K562 (cell line): Measurements from ENCODE around the gene NRXN3.

Experiments used
- HMG20A ChIP-seq: fragments of 450-650 bp; formaldehyde crosslinking; conservative IDR thresholded peaks from 2 replicates; pipeline ENCODE4 v1.4.0; 2020; ENCODE audit warnings: mild to moderate bottlenecking, mixed read lengths
- TF ChIP-seq, protein P1 (sequence below): sonication (generic); formaldehyde crosslinking; IDR thresholded peaks from 2 replicates; pipeline ENCODE4 v1.8.0; 2022; ENCODE audit warnings: missing genetic modification reagents, mild to moderate bottlenecking, borderline replicate concordance
- TF ChIP-seq, protein P2 (sequence below), 3 experiments: IDR thresholded peaks in 2 of 3; conservative IDR thresholded peaks in 1 of 3; 2 replicates each; pipeline ENCODE4 v1.5.1; 2011 to 2012; ENCODE audit warnings: low read length in 3 of 3, mild to moderate bottlenecking in 3 of 3, control low read depth in 2 of 3, improper control_type of control experiment in 1 of 3, inconsistent platforms in 1 of 3, low read depth in 1 of 3, mixed read lengths in 1 of 3, moderate library complexity in 1 of 3; ENCODE audit not compliant: insufficient read depth in 2 of 3

DNA sequence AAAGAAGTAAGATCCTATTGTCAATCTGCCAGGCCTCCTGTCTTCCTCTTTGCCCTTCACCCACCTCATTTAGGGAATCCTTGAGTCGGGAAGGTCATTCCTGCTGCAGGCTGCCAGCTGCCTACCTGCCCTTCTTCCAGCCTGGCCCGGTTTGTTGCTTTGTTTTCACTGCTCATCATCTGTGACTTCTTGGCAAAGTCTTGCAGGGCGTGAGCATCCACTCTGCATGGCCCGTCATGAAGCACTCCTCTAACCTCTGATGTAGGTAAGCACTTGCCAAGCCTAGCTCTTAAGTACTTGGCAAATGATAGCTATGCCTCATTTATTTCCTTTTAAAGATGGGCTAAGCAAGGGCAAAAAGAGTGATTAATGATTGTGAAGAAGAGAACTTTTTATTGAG, 192.8 kb downstream of the NRXN3 start:
- TF ChIP-seq, protein P1, sequence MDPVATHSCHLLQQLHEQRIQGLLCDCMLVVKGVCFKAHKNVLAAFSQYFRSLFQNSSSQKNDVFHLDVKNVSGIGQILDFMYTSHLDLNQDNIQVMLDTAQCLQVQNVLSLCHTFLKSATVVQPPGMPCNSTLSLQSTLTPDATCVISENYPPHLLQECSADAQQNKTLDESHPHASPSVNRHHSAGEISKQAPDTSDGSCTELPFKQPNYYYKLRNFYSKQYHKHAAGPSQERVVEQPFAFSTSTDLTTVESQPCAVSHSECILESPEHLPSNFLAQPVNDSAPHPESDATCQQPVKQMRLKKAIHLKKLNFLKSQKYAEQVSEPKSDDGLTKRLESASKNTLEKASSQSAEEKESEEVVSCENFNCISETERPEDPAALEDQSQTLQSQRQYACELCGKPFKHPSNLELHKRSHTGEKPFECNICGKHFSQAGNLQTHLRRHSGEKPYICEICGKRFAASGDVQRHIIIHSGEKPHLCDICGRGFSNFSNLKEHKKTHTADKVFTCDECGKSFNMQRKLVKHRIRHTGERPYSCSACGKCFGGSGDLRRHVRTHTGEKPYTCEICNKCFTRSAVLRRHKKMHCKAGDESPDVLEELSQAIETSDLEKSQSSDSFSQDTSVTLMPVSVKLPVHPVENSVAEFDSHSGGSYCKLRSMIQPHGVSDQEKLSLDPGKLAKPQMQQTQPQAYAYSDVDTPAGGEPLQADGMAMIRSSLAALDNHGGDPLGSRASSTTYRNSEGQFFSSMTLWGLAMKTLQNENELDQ (CRISPR knock-in tag) = no peak
- TF ChIP-seq HMG20A = no peak
- TF ChIP-seq, protein P2, sequence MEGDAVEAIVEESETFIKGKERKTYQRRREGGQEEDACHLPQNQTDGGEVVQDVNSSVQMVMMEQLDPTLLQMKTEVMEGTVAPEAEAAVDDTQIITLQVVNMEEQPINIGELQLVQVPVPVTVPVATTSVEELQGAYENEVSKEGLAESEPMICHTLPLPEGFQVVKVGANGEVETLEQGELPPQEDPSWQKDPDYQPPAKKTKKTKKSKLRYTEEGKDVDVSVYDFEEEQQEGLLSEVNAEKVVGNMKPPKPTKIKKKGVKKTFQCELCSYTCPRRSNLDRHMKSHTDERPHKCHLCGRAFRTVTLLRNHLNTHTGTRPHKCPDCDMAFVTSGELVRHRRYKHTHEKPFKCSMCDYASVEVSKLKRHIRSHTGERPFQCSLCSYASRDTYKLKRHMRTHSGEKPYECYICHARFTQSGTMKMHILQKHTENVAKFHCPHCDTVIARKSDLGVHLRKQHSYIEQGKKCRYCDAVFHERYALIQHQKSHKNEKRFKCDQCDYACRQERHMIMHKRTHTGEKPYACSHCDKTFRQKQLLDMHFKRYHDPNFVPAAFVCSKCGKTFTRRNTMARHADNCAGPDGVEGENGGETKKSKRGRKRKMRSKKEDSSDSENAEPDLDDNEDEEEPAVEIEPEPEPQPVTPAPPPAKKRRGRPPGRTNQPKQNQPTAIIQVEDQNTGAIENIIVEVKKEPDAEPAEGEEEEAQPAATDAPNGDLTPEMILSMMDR (IDR thresholded peaks at IDR 0.05 in 2 of 3, conservative IDR thresholded peaks at IDR 0.05 in 1 of 3; ENCODE audit: insufficient read depth in 2 of 3, low read depth in 1 of 3, low read length in 3 of 3) = no peak
